PFSK-1 (cell line): Measurements from ENCODE around the gene PALD1.

Experiments
- POLR2AphosphoS5 ChIP-seq: IDR thresholded peaks from 2 replicates; pipeline ENCODE4 v1.6.1; 2012; ENCODE audit warnings: low read depth, mild to moderate bottlenecking, control low read depth, low read length, moderate library complexity
- REST ChIP-seq, 2 experiments: IDR thresholded peaks; 2 replicates each; pipeline versions ENCODE4 v1.6.1 to v1.8.0; 2011 to 2012; ENCODE audit warnings: low read depth in 2 of 2, low read length in 2 of 2, control low read depth in 1 of 2, inconsistent platforms in 1 of 2, mild to moderate bottlenecking in 1 of 2, moderate library complexity in 1 of 2; ENCODE audit not compliant: insufficient read depth in 1 of 2
- SIN3A ChIP-seq: IDR thresholded peaks from 2 replicates; pipeline ENCODE4 v1.6.1; 2012; ENCODE audit warnings: mild to moderate bottlenecking, low read length, moderate library complexity, borderline replicate concordance; ENCODE audit not compliant: insufficient read depth
- TAF1 ChIP-seq: IDR thresholded peaks from 2 replicates; pipeline ENCODE4 v1.6.1; 2012; ENCODE audit warnings: low read length, control low read depth, borderline replicate concordance; ENCODE audit not compliant: insufficient read depth

- TF ChIP-seq REST (IDR thresholded peaks at IDR 0.05; ENCODE audit: insufficient read depth in 1 of 2, low read depth in 2 of 2, low read length in 2 of 2): no peak
- TF ChIP-seq POLR2AphosphoS5: no peak
- no peak for TF ChIP-seq TAF1
- no peak for TF ChIP-seq SIN3A
These were observed 33.8 kb upstream of the PALD1 start for GRCh38 chr10:70444744-70445143.
